Measurements from ENCODE around the gene SULT1C4.

GRCh38 chr2:108364676-108365297, 13.0 kb upstream of the SULT1C4 start:
- no peak for TF ChIP-seq CTCF (IDR thresholded peaks at IDR 0.05)
- TF ChIP-seq POLR2A (IDR thresholded peaks at IDR 0.05), result no peak

Measured in thyroid gland (tissue), 4 donors.